ENCODE data around the gene C1orf116. TPM values are rescaled to one million over a fixed set of nuclear protein-coding genes. Genes with fewer than 3 reads are reported as not detected.

Gene C1orf116
- total and polyA plus RNA-seq, 4 donors, result 0.27 to 0.79 (median 0.46) TPM

GRCh38 chr1:207025146-207025880 is 7.2 kb downstream of the C1orf116 start:
- Histone ChIP-seq H3K4me3 (ENCODE audit: low read depth in 1 of 3, low read length in 3 of 3) (no peak overlapping the region), H3K9ac (ENCODE audit: low read depth in 1 of 2, low read length in 2 of 2) (no peak overlapping the region), H3K27ac (ENCODE audit: low read depth in 1 of 2, low read length in 2 of 2) (peak overlapping the region in 1 of 2 donors; percentile 33), H3K9me3 (ENCODE audit: control insufficient read depth in 4 of 4, low read length in 3 of 4) (no peaks in the 10 kb centered on the region), H3K27me3 (ENCODE audit: control insufficient read depth in 4 of 4, insufficient read depth in 4 of 4, low read length in 3 of 4) (no peaks in the 10 kb centered on the region), H3K36me3 (ENCODE audit: control insufficient read depth in 4 of 4, insufficient read depth in 3 of 4, low read depth in 1 of 4, low read length in 3 of 4) (no peaks in the 10 kb centered on the region), H3K4me1 (ENCODE audit: control insufficient read depth in 4 of 4, insufficient read depth in 4 of 4, low read length in 3 of 4) (peaks cover 3 to 14% (median 9%) of the 10 kb centered on the region in 4 donors)
- 65% methylated on average over 5 of the region's 5 CpGs for WGBS
- TF ChIP-seq HNF4G (IDR thresholded peaks at IDR 0.05), result no peak
- TF ChIP-seq MAX (IDR thresholded peaks at IDR 0.05), result no peak
- TF ChIP-seq JUND (IDR thresholded peaks at IDR 0.05), result no peak
- TF ChIP-seq SP1 (IDR thresholded peaks at IDR 0.05), result peak; percentile 6
- DNase-seq (ENCODE audit: low spot score), result peak; percentile 63

GRCh38 chr1:207024202-207025145 is 8.1 kb downstream of the C1orf116 start:
- peak; percentile 80 for DNase-seq (ENCODE audit: low spot score)
- no peaks in the 10 kb centered on the region for H3K36me3 ChIP-seq (ENCODE audit: control insufficient read depth in 4 of 4, insufficient read depth in 3 of 4, low read depth in 1 of 4, low read length in 3 of 4)
- H3K9ac ChIP-seq (ENCODE audit: low read depth in 1 of 2, low read length in 2 of 2), result no peak overlapping the region
- no peak overlapping the region for H3K4me3 ChIP-seq (ENCODE audit: low read depth in 1 of 3, low read length in 3 of 3)
- H3K4me1 ChIP-seq (ENCODE audit: control insufficient read depth in 4 of 4, insufficient read depth in 4 of 4, low read length in 3 of 4), result peaks cover 3 to 14% (median 8%) of the 10 kb centered on the region in 4 donors
- no peak overlapping the region for H3K27ac ChIP-seq (ENCODE audit: low read depth in 1 of 2, low read length in 2 of 2)
- TF ChIP-seq RXRA (IDR thresholded peaks at IDR 0.05) (no peak), JUND (IDR thresholded peaks at IDR 0.05) (no peak), ATF3 (IDR thresholded peaks at IDR 0.05) (no peak), MAX (IDR thresholded peaks at IDR 0.05) (no peak), REST (IDR thresholded peaks at IDR 0.05) (no peak), GABPA (IDR thresholded peaks at IDR 0.05 in 1 of 2, conservative IDR thresholded peaks at IDR 0.05 in 1 of 2) (no peak), TAF1 (conservative IDR thresholded peaks at IDR 0.05) (no peak), FOXA2 (IDR thresholded peaks at IDR 0.05) (no peak), YY1 (IDR thresholded peaks at IDR 0.05) (no peak), EGR1 (IDR thresholded peaks at IDR 0.05; ENCODE audit: low read depth in 2 of 2) (no peak), FOXA1 (IDR thresholded peaks at IDR 0.05) (no peak), RAD21 (IDR thresholded peaks at IDR 0.05) (no peak), HNF4A (conservative IDR thresholded peaks at IDR 0.05) (no peak), HNF4G (IDR thresholded peaks at IDR 0.05) (no peak), ZBTB33 (IDR thresholded peaks at IDR 0.05) (no peak)
- TF ChIP-seq, protein P1, sequence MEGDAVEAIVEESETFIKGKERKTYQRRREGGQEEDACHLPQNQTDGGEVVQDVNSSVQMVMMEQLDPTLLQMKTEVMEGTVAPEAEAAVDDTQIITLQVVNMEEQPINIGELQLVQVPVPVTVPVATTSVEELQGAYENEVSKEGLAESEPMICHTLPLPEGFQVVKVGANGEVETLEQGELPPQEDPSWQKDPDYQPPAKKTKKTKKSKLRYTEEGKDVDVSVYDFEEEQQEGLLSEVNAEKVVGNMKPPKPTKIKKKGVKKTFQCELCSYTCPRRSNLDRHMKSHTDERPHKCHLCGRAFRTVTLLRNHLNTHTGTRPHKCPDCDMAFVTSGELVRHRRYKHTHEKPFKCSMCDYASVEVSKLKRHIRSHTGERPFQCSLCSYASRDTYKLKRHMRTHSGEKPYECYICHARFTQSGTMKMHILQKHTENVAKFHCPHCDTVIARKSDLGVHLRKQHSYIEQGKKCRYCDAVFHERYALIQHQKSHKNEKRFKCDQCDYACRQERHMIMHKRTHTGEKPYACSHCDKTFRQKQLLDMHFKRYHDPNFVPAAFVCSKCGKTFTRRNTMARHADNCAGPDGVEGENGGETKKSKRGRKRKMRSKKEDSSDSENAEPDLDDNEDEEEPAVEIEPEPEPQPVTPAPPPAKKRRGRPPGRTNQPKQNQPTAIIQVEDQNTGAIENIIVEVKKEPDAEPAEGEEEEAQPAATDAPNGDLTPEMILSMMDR (IDR thresholded peaks at IDR 0.05; ENCODE audit: low read depth, low read length, missing input control), result no peak
- 73% methylated on average over 18 of the region's 18 CpGs for WGBS
- no peaks in the 10 kb centered on the region for H3K9me3 ChIP-seq (ENCODE audit: control insufficient read depth in 4 of 4, low read length in 3 of 4)
- no peaks in the 10 kb centered on the region for H3K27me3 ChIP-seq (ENCODE audit: control insufficient read depth in 4 of 4, insufficient read depth in 4 of 4, low read length in 3 of 4)
